IPS-NIHi7 (cell line): ENCODE measurements around the gene CISD3.
A peak's percentile ranks its signal among the peaks of the same experiment; 100 is the strongest.
"Not testable (repeated sequence)": the region's sequence is repeated elsewhere in the genome, so short reads cannot be mapped to it uniquely, and the experiment has no call there.

Experiments used
- DNase-seq: peaks from one replicate; pipeline ENCODE4 v3.0.0; 2012; ENCODE audit warnings: mixed read lengths; ENCODE audit errors: extremely low spot score

CISD3 gene

GRCh38 chr17:38707678-38708351, 22.3 kb upstream of the CISD3 start:
- no peak for DNase-seq

DNA sequence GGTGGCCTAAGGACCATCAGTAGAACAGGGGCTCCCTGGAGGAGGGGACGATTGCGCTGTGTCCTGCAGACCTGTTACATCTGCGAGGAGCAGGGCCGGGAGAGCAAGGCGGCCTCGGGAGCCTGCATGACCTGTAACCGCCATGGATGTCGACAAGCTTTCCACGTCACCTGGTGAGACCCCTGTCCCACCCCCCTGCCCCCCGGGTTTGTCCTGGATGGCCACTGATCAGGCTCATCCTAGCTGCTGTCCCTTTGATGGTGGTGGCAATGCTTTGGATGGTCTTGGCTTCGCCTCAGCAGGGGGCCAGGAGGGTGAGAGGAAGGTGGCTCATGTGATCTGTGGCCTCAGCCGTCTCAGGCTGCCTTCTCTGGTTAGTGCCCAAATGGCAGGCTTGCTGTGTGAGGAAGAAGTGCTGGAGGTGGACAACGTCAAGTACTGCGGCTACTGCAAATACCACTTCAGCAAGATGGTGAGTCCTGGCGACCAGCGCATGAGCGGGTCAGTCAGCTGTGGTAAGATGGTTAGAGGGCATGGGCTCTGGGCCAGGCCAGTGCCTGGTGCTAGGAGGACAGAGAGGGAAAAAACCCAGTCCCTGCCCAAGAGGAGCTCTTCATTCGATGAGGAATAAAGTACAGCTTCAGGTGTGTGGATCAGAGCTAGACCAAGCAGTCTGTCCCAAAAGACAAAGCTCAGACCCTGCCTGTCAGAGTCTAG, 20.9 kb upstream of the CISD3 start:
- DNase-seq: no peak

GRCh38 chr17:38709864-38710603, 20.1 kb upstream of the CISD3 start:
- DNase-seq: no peak

GRCh38 chr17:38710604-38710962, 19.6 kb upstream of the CISD3 start:
- no peak for DNase-seq

- DNase-seq: no peak
Observed at GRCh38 chr17:38710985-38711384, 19.2 kb upstream of the CISD3 start.

DNA sequence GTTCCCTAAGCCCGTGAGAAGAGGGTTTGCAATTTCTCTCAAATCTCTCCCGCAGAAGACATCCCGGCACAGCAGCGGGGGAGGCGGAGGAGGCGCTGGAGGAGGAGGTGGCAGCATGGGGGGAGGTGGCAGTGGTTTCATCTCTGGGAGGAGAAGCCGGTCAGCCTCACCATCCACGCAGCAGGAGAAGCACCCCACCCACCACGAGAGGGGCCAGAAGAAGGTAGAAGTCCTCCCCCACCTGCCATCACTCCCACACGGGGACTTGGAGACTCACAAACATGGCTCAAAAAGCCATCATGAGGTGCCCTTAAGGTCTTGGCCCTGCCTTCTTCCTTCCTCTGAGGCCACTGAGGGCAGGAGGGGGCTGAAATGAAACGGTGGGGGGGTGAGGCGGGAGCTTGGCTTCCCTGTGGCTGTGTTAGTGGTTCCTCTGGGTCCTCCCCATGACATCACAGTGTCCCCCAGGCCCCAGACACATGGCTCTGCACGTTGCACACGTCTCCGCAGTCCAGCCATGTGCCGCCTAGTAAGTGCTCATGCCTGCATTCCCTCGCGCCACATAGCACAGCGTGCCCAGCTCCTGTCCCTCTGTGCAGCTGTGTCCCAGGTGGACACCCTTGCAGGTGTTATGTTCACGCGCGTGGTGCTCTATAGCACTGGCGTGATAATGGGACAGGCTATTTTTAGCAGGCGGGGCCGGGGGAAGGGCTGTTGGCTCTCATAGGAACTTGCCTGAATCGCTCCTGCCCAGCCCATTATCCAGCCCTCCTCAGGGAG, 18.2 kb upstream of the CISD3 start:
- DNase-seq: no peak

DNA sequence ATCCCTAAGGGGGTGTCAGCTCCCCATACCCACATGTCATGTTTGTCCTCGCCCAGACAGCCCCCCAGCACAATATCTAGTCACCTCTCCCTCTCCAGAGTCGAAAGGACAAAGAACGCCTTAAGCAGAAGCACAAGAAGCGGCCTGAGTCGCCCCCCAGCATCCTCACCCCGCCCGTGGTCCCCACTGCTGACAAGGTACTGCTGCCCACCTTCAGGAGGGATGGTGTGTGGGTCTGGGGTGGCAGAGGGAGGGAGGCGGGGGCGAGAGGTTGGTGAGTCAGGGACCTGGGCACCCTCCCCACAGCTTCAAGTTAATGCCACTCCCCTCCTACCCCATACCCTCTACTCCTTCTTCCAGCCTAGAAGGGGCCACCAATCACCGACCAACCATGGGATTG, 17.5 kb upstream of the CISD3 start:
- no peak for DNase-seq

DNA sequence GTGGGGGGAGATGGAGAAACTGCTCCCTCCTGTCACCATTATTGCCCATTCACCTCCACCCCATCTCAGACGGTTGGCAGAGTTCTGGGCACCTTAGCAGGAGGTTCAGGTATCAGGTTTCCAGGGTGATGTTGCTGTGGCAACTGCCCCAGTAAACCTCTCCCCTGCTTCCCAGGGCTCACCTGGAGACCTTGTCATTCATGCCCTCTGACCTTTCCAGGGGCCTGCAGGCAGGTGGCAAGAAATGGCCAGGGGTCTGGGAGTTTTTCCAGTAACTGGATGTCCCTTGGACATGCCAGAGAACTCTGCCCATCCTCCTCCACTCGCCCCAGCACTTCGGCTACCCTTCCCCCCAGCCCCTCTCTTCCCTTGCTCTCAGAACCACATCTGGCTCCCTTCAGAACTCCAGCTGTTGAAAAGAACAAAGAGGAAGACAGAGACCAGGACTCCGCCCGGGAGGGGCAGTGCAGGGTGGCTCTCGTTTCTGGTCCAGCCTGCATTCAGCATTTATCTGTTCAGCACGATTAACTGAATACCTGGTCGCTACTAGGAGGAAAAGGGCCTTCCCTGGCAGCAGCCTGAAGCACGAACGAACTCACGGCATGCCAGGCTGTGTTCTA, 16.6 kb upstream of the CISD3 start:
- no peak for DNase-seq

GRCh38 chr17:38715216-38715943, 14.8 kb upstream of the CISD3 start:
- DNase-seq: no peak

GRCh38 chr17:38716368-38717005, 13.7 kb upstream of the CISD3 start:
- no peak for DNase-seq

DNA sequence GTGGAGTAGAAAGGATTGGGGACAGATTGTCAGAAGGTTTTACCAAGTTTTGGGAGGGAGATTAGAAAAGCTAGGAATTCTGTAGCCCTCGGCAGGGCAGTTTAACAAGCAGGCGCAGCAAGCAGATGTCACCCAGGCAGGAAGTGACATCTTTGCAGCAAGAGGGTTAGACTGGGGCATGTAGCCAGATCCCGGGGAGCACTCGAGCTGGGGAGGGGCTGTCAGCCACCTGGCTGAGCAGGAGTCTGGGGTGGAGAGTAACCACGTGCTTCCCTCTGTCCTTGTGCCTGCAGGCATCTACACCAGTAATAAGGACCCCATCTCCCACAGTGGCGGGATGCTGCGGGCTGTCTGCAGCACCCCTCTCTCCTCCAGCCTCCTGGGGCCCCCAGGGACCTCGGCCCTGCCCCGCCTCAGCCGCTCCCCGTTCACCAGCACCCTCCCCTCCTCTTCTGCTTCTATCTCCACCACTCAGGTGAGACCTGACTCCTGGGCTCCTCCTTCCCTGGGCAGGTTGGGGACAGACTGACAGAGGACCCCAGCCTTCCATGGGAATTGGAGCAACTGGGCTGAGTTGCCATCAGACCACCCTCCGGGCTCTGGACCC, 12.9 kb upstream of the CISD3 start:
- no peak for DNase-seq

DNA sequence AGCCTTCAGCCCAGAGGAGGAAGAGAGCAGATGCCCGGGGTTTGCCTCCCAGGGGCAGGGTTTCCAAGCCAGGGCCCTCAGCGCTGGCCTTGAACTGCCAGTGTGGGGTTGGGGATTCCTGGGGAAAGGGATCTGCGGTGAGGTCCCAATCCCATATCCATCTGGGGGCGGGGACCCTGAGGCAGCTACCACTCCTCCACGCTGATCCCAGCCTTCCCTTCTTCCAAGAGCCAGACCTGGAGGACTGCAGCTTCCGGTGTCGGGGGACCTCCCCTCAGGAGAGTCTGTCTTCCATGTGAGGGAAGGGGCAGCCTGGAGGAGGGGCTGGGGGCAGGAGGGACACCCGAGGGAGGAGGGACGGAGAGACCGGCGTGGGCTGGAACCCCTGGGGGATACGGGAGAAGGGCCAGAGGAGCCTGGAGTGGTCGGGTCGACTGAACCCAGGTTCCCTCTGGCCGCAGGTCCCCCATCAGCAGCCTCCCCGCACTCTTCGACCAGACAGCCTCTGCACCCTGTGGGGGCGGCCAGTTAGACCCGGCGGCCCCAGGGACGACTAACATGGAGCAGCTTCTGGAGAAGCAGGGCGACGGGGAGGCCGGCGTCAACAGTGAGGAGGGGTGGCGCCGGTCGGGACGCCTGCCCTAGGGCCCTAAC, 10.7 kb upstream of the CISD3 start:
- peak; percentile 63 for DNase-seq

DNA sequence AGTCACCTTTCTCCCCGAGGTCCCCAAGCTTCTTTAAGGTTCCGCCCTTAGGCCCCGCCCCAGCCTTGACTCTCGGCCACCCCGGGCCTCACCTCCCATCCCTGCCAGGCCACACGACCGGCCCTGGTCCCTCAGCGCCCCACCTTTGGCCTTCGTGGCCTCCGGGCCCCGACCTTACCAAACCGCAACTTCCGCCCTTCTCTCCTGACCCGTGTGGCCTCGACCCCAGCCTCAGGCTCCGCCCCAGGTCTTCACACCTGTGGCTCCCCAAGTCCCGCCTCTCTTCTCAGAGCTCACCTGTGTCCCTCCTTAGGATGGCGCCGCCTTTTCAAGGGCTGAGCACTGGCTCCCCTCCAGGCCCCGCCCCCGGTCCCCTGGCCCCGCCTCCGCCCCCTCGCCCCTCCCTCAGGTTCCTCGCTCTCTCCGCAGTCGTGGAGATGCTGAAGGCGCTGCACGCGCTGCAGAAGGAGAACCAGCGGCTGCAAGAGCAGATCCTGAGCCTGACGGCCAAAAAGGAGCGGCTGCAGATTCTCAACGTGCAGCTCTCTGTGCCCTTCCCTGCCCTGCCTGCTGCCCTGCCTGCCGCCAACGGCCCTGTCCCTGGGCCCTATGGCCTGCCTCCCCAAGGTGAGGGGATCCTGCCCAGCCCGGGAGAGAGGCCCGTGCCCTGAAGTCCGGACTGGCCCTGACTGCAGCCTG, 10.0 kb upstream of the CISD3 start:
- DNase-seq: peak; percentile 84

GRCh38 chr17:38720941-38721340, 9.2 kb upstream of the CISD3 start:
- DNase-seq: no peak

DNA sequence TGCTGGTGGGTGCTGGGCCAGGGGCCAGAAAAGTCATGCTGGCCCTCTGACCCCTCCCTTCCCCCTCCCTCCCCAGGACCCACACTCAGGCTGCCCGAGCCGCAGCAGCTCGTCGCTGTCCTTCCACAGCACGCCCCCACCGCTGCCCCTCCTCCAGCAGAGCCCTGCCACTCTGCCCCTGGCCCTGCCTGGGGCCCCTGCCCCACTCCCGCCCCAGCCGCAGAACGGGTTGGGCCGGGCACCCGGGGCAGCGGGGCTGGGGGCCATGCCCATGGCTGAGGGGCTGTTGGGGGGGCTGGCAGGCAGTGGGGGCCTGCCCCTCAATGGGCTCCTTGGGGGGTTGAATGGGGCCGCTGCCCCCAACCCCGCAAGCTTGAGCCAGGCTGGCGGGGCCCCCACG, 8.3 kb upstream of the CISD3 start:
- no peak for DNase-seq

GRCh38 chr17:38724337-38724988, 5.7 kb upstream of the CISD3 start:
- no peak for DNase-seq

DNA sequence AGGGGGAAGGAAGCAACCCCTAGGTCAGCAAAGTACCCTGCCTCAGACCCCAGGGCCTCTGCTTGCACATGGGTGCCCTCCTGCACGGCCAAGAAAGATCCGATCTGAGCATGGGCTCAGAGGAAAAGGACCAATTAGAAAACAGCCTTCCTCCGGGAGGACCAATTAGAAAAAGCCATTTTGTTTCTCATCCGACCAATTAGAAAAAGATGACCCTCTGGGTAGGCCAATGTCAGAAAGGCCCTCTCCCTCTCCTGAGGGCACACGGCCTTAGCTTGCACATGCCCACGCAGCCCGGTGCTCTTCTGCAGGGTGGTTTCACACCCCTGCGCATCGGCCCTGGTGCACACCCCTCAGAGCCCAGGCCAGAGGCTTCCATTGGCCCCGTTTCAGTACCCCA, 5.1 kb upstream of the CISD3 start:
- DNase-seq: no peak

DNA sequence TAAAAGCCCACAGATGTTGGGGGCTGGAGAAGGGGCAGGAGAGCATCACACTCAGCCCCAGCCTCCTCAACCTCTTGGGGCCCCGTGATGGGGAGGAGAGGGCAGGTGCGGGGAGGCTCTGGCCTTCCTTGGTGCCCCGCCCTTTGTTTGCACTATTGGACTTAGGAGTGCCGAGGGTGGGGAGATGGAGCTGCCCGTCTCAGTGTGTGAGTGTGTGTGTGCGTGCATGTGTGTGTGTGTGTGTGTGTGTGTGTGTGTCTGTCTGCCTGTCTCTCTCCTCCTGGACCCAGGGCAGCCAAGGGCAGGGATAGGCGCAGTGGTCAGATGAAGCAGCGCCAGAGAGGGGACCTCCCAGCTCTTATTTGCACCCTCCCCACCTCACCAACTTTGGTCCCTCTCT, 4.0 kb upstream of the CISD3 start:
- not testable (repeated sequence) for DNase-seq
